ENCODE measurements around the gene GRAMD2A. TPM values are rescaled to one million over a fixed set of nuclear protein-coding genes. Genes with fewer than 3 reads are reported as not detected.

GRAMD2A gene
- total RNA-seq, 1 experiment from 2014 or later = 1.3 TPM

DNA sequence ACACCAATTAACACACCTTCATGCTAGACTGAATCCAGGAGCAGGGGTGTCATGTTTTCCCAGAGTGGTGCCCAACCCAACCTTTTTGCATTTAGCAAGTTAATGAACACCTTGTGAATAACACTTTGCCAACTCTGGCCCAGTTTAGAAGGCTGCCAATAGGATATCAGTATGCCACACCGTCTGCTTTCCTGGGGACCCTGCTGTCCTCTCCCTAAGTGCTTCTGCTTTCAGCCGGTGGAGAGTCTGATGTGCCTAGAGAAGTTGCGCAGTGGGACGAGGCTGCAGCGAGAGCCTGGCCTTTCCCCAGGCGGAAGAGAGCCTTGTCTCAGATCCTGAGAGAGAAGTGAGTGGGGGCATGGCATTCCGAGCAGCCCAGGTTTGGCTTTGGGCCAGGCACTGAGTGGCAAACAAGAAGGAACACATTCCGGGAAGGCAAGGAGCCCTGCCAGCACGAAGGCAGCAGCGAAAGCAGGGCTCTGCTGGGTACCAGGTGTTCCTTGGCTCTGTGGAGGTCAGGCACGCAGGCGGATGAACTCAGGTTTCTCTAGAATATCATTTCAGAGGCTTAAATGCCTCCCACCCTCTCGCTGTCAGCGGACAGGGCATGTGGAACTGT is 42.5 kb downstream of the GRAMD2A start:
- H4K5ac ChIP-seq (ENCODE audit: insufficient read length, low read depth, low read length) = no peak overlapping the region
- H3K4me3 Mint-ChIP-seq = no peak overlapping the region
- H3K4ac ChIP-seq (ENCODE audit: low read depth, low read length) = no peak overlapping the region
- H4K8ac ChIP-seq (replicated peaks; ENCODE audit: insufficient read length, low read depth, low read length) = no peak overlapping the region
- H3K79me1 ChIP-seq (ENCODE audit: insufficient read depth, low read depth, low read length, poor library complexity, severe bottlenecking) = no peaks in the 10 kb centered on the region
- no peaks in the 10 kb centered on the region for H3K36me3 Mint-ChIP-seq (ENCODE audit: insufficient read depth in 1 of 3, low read depth in 3 of 3)
- no peaks in the 10 kb centered on the region for H3K23me2 ChIP-seq (ENCODE audit: insufficient read length, low read depth, low read length, poor library complexity, severe bottlenecking)
- H3K27ac Mint-ChIP-seq = peak overlapping the region; percentile 11 to 91 (median 33); a peak in 3 of 7 replicates
- peaks cover 10% of the 10 kb centered on the region in 2 experiments for H3K4me1 Mint-ChIP-seq
- no peak overlapping the region for H2BK15ac ChIP-seq (ENCODE audit: low read depth, low read length)
- no peak overlapping the region for H2BK5ac ChIP-seq (ENCODE audit: insufficient read length, low read length)
- H3K27me3 ChIP-seq (ENCODE audit: insufficient read depth, low read length) = no peaks in the 10 kb centered on the region; the same call in 1 of the 2 replicates
- H2AK5ac ChIP-seq (ENCODE audit: insufficient read length, low read length) = no peak overlapping the region
- TF ChIP-seq CTCF (conservative IDR thresholded peaks at IDR 0.05) = no peak
- no peak overlapping the region for H3K4me2 ChIP-seq (ENCODE audit: insufficient read depth, insufficient read length, low read length)
- H4K91ac ChIP-seq (ENCODE audit: insufficient read length, low read depth, low read length) = no peak overlapping the region
- no peak overlapping the region for H2BK20ac ChIP-seq (ENCODE audit: low read depth, low read length, poor library complexity, severe bottlenecking)
- no peak for DNase-seq
- H3K27ac ChIP-seq (ENCODE audit: insufficient read length, low read depth, low read length) = no peak overlapping the region
- no peak overlapping the region for H2BK120ac ChIP-seq (ENCODE audit: low read depth, low read length, poor library complexity, severe bottlenecking)
- no peaks in the 10 kb centered on the region for H4K20me1 ChIP-seq (ENCODE audit: control insufficient read depth, insufficient read depth, insufficient read length)
- no peak overlapping the region for H3K18ac ChIP-seq (ENCODE audit: insufficient read length, low read depth, low read length)
- H3K79me2 ChIP-seq (ENCODE audit: insufficient read depth, low read length) = no peaks in the 10 kb centered on the region
- H3K4me1 ChIP-seq (ENCODE audit: insufficient read depth, low read length) = no peaks in the 10 kb centered on the region; the same call in 1 of the 2 replicates
- H3K14ac ChIP-seq (ENCODE audit: insufficient read depth, low read length) = no peak overlapping the region
- no peaks in the 10 kb centered on the region for H3K9me3 Mint-ChIP-seq
- H3K9me3 ChIP-seq (ENCODE audit: control insufficient read depth, low read depth, low read length) = no peaks in the 10 kb centered on the region
- H2AFZ ChIP-seq (ENCODE audit: low read length) = no peak overlapping the region
- H3K9ac ChIP-seq (ENCODE audit: extremely low read depth, insufficient read length, low read length) = no peak overlapping the region
- no peak overlapping the region for H3K56ac ChIP-seq (ENCODE audit: insufficient read length, low read depth, low read length)
- no peak overlapping the region for H3K23ac ChIP-seq (ENCODE audit: insufficient read length, low read depth, low read length)
- no peak overlapping the region for H3T11ph ChIP-seq (ENCODE audit: low read length)
- H2BK12ac ChIP-seq (ENCODE audit: insufficient read length, low read depth, low read length) = no peak overlapping the region
- WGBS (ENCODE audit: extremely low coverage, insufficient read length, low lambda C conversion rate) = no CpG with 5 or more reads among the region's 14 CpGs
- peaks cover 11% of the 10 kb centered on the region for H3K27me3 Mint-ChIP-seq (ENCODE audit: low read depth)
